HG02759 (cell line): ENCODE measurements around the gene HMGCS1.
A peak's percentile ranks its signal among the peaks of the same experiment; 100 is the strongest.
"Not testable (repeated sequence)": the region's sequence is repeated elsewhere in the genome, so short reads cannot be mapped to it uniquely, and the experiment has no call there.

ENCODE experiments used
- ATAC-seq: cut with Tn5 transposase; IDR thresholded peaks from one replicate; pipeline ENCODE4 v1.9.1; 2021; ENCODE audit warnings: mild to moderate bottlenecking, moderate library complexity; ENCODE audit not compliant: unreplicated experiment

HMGCS1 gene

GRCh38 chr5:43313035-43313853 lies at the start of gene HMGCS1:
Gene HMGCS1, minus strand, starts transcription at chr5:43313412. Its CDS starts 14,447 bp downstream, at chr5:43298965.
- ATAC-seq = peak; percentile 91

- no peak for ATAC-seq
These were observed 45.5 kb upstream of the HMGCS1 start for GRCh38 chr5:43358726-43359125.

GRCh38 chr5:43358301-43358700 lies 45.1 kb upstream of the HMGCS1 start:
- no peak for ATAC-seq

- ATAC-seq = no peak
These were observed 44.7 kb upstream of the HMGCS1 start for GRCh38 chr5:43357878-43358281.

- no peak for ATAC-seq
These were observed 43.9 kb upstream of the HMGCS1 start for GRCh38 chr5:43357067-43357466.

GRCh38 chr5:43354774-43355173 lies 41.6 kb upstream of the HMGCS1 start:
- ATAC-seq = no peak

GRCh38 chr5:43353668-43354067 lies 40.5 kb upstream of the HMGCS1 start:
- ATAC-seq = no peak

GRCh38 chr5:43352915-43353314 lies 39.7 kb upstream of the HMGCS1 start:
- ATAC-seq = no peak

- ATAC-seq = no peak
These were observed 38.9 kb upstream of the HMGCS1 start for GRCh38 chr5:43352131-43352530.

GRCh38 chr5:43348861-43349363 lies 35.7 kb upstream of the HMGCS1 start:
- no peak for ATAC-seq

GRCh38 chr5:43348207-43348606 lies 35.0 kb upstream of the HMGCS1 start:
- ATAC-seq = no peak

GRCh38 chr5:43338862-43339261 lies 25.6 kb upstream of the HMGCS1 start:
- no peak for ATAC-seq

- ATAC-seq = no peak
These were observed 22.9 kb upstream of the HMGCS1 start for GRCh38 chr5:43336159-43336558.

GRCh38 chr5:43335681-43336080 lies 22.5 kb upstream of the HMGCS1 start:
- no peak for ATAC-seq

- no peak for ATAC-seq
These were observed 19.2 kb upstream of the HMGCS1 start for GRCh38 chr5:43332401-43332800.

- ATAC-seq = not testable (repeated sequence)
These were observed 12.4 kb upstream of the HMGCS1 start for GRCh38 chr5:43325624-43326023.

- not testable (repeated sequence) for ATAC-seq
These were observed 10.3 kb upstream of the HMGCS1 start for GRCh38 chr5:43323488-43323887.

GRCh38 chr5:43320846-43321245 lies 7.6 kb upstream of the HMGCS1 start:
- ATAC-seq = no peak

- no peak for ATAC-seq
These were observed 3.2 kb upstream of the HMGCS1 start for GRCh38 chr5:43316421-43316820.

- ATAC-seq = no peak
These were observed 2.5 kb upstream of the HMGCS1 start for GRCh38 chr5:43315682-43316081.

GRCh38 chr5:43315263-43315662 lies 2.1 kb upstream of the HMGCS1 start:
- ATAC-seq = no peak

- no peak for ATAC-seq
These were observed 1.5 kb upstream of the HMGCS1 start for GRCh38 chr5:43314724-43315123.
